DOHH2 (cell line): Measurements from ENCODE around the gene BCL2.

Experiments used
- CTCF ChIP-seq: fragments of 200-600 bp; sonication (generic); IDR thresholded peaks from one replicate; pipeline ENCODE4 v1.5.1; 2014; ENCODE audit warnings: antibody characterized with exemption, mild to moderate bottlenecking, low read depth, low read length; ENCODE audit not compliant: poor library complexity, severe bottlenecking
- EZH2phosphoT487 ChIP-seq: fragments of 200-600 bp; sonication (generic); IDR thresholded peaks from 2 replicates; pipeline ENCODE4 v1.6.1; 2017; ENCODE audit warnings: borderline replicate concordance, mild to moderate bottlenecking, antibody characterized with exemption, low read length, moderate library complexity, mixed read lengths

GRCh38 chr18:63350230-63350629 lies 30.7 kb upstream of the BCL2 start:
- TF ChIP-seq CTCF (no peak), EZH2phosphoT487 (no peak)
